Amniotic stem cell (primary cell): Measurements from ENCODE around the gene MOB1B.
"Not testable (repeated sequence)": the region's sequence is repeated elsewhere in the genome, so short reads cannot be mapped to it uniquely, and the experiment has no call there.

Source experiments
- DNase-seq: peaks from one replicate; lab custom pipeline; 2025; lab: John Stamatoyannopoulos, UW

Gene MOB1B

GRCh38 chr4:71009086-71009485 is 106.9 kb downstream of the MOB1B start:
- no peak for DNase-seq

- DNase-seq = peak; percentile 16
Observed at GRCh38 chr4:71009890-71010588, 107.9 kb downstream of the MOB1B start.

- DNase-seq = no peak
Observed at GRCh38 chr4:71011451-71011850, 109.3 kb downstream of the MOB1B start.

GRCh38 chr4:71017391-71017790 is 115.2 kb downstream of the MOB1B start:
- DNase-seq = not testable (repeated sequence)

- DNase-seq = no peak
Observed at GRCh38 chr4:71020611-71021010, 118.4 kb downstream of the MOB1B start.

GRCh38 chr4:71025654-71026053 is 123.5 kb downstream of the MOB1B start:
- no peak for DNase-seq

- DNase-seq = peak; percentile 41
Observed at GRCh38 chr4:71026086-71026485, 123.9 kb downstream of the MOB1B start.

- DNase-seq = no peak
Observed at GRCh38 chr4:71027611-71028010, 125.4 kb downstream of the MOB1B start.

- DNase-seq = no peak
Observed at GRCh38 chr4:71029504-71029903, 127.3 kb downstream of the MOB1B start.

- DNase-seq = not testable (repeated sequence)
Observed at GRCh38 chr4:71032106-71032505, 129.9 kb downstream of the MOB1B start.
